Measurements from ENCODE around the gene SNTN.

The SNTN gene

GRCh38 chr3:63609834-63610233, 42.6 kb upstream of the SNTN start:
- no peak for TF ChIP-seq EZH2 (IDR thresholded peaks at IDR 0.05; ENCODE audit: borderline replicate concordance, low read depth, low read length, severe bottlenecking)
- TF ChIP-seq, protein P1, sequence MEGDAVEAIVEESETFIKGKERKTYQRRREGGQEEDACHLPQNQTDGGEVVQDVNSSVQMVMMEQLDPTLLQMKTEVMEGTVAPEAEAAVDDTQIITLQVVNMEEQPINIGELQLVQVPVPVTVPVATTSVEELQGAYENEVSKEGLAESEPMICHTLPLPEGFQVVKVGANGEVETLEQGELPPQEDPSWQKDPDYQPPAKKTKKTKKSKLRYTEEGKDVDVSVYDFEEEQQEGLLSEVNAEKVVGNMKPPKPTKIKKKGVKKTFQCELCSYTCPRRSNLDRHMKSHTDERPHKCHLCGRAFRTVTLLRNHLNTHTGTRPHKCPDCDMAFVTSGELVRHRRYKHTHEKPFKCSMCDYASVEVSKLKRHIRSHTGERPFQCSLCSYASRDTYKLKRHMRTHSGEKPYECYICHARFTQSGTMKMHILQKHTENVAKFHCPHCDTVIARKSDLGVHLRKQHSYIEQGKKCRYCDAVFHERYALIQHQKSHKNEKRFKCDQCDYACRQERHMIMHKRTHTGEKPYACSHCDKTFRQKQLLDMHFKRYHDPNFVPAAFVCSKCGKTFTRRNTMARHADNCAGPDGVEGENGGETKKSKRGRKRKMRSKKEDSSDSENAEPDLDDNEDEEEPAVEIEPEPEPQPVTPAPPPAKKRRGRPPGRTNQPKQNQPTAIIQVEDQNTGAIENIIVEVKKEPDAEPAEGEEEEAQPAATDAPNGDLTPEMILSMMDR (IDR thresholded peaks at IDR 0.05; ENCODE audit: borderline replicate concordance, extremely low read depth, low read length, poor library complexity, severe bottlenecking), result no peak

DNA sequence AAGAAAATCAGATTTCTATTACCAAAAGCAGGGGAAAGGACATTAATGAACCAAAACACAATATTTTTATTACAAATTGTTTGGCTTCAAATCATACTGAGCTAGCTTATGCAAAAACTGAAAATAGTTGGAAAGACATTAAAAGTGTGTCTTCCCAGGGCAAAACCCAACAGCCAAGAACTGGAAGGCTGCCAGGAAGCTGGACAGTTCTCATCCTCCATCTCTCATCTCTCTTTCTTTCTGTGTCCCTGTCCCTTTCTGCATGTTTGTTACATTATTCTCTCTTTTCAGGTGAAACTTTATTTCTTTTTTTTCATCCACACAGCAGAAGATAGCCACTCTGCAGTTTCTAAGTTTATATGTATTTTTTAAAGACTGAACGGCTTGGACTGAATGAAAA, 41.1 kb upstream of the SNTN start:
- Histone ChIP-seq H3K4me3 (ENCODE audit: low read depth in 1 of 2, low read length in 2 of 2) (no peak overlapping the region), H3K4me2 (ENCODE audit: insufficient read depth, low read length) (no peak overlapping the region), H3K9me3 (ENCODE audit: insufficient read depth, low read length, severe bottlenecking) (no peaks in the 10 kb centered on the region), H3K36me3 (ENCODE audit: insufficient read depth, low read length) (no peaks in the 10 kb centered on the region), H3K4me1 (ENCODE audit: insufficient read depth, low read length) (no peaks in the 10 kb centered on the region), H3K79me2 (ENCODE audit: insufficient read depth, low read length) (no peaks in the 10 kb centered on the region), H3K27ac (ENCODE audit: low read length) (no peak overlapping the region), H3K27me3 (ENCODE audit: insufficient read depth, low read length, poor library complexity) (no peaks in the 10 kb centered on the region), H2AFZ (ENCODE audit: low read depth, low read length) (no peak overlapping the region), H4K20me1 (ENCODE audit: insufficient read depth, low read length) (no peaks in the 10 kb centered on the region), H3K9ac (ENCODE audit: low read depth, low read length) (no peak overlapping the region)
- TF ChIP-seq, protein P1 (IDR thresholded peaks at IDR 0.05; ENCODE audit: borderline replicate concordance, extremely low read depth, low read length, poor library complexity, severe bottlenecking), result no peak
- no peak for TF ChIP-seq EZH2 (IDR thresholded peaks at IDR 0.05; ENCODE audit: borderline replicate concordance, low read depth, low read length, severe bottlenecking)
- no peak for ATAC-seq (ENCODE audit: insufficient read depth, low read depth)
- no peak for DNase-seq

More at GRCh38 chr3:63609834-63610233, 42.6 kb upstream of the SNTN start:
- Histone ChIP-seq H3K9me3 (ENCODE audit: insufficient read depth, low read length, severe bottlenecking) (no peaks in the 10 kb centered on the region), H4K20me1 (ENCODE audit: insufficient read depth, low read length) (no peaks in the 10 kb centered on the region), H3K79me2 (ENCODE audit: insufficient read depth, low read length) (no peaks in the 10 kb centered on the region), H3K36me3 (ENCODE audit: insufficient read depth, low read length) (no peaks in the 10 kb centered on the region), H2AFZ (ENCODE audit: low read depth, low read length) (no peak overlapping the region), H3K9ac (ENCODE audit: low read depth, low read length) (no peak overlapping the region), H3K4me1 (ENCODE audit: insufficient read depth, low read length) (no peaks in the 10 kb centered on the region), H3K4me2 (ENCODE audit: insufficient read depth, low read length) (no peak overlapping the region), H3K27ac (ENCODE audit: low read length) (no peak overlapping the region), H3K27me3 (ENCODE audit: insufficient read depth, low read length, poor library complexity) (no peaks in the 10 kb centered on the region), H3K4me3 (ENCODE audit: low read depth in 1 of 2, low read length in 2 of 2) (no peak overlapping the region)
- DNase-seq (no peak), ATAC-seq (ENCODE audit: insufficient read depth, low read depth) (no peak)

DNA sequence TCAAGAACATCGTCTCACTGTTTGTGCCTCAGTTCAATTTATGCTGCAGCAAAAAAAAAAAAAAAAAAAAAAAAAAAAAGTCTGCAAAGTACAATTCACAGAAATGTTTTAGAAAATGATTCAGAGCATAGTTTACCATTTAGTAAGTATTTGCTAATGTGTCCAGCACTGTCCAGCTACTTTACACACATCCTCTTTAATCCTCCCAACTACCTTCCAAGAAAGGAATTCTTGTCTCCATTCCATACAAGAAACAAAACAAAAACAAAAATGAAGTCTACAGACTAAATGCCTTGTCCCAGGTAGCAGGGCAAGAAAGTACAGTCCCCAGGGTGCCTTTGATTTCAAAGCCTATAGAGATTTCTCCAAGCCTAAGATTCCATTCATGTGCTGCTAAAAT, 38.9 kb upstream of the SNTN start:
- Histone ChIP-seq H3K4me3 (ENCODE audit: low read depth in 1 of 2, low read length in 2 of 2) (no peak overlapping the region), H3K27ac (ENCODE audit: low read length) (no peak overlapping the region), H3K79me2 (ENCODE audit: insufficient read depth, low read length) (no peaks in the 10 kb centered on the region), H3K4me1 (ENCODE audit: insufficient read depth, low read length) (no peaks in the 10 kb centered on the region), H3K9me3 (ENCODE audit: insufficient read depth, low read length, severe bottlenecking) (no peaks in the 10 kb centered on the region), H4K20me1 (ENCODE audit: insufficient read depth, low read length) (no peaks in the 10 kb centered on the region), H2AFZ (ENCODE audit: low read depth, low read length) (no peak overlapping the region), H3K9ac (ENCODE audit: low read depth, low read length) (no peak overlapping the region), H3K36me3 (ENCODE audit: insufficient read depth, low read length) (no peaks in the 10 kb centered on the region), H3K4me2 (ENCODE audit: insufficient read depth, low read length) (no peak overlapping the region), H3K27me3 (ENCODE audit: insufficient read depth, low read length, poor library complexity) (no peaks in the 10 kb centered on the region)
- ATAC-seq (ENCODE audit: insufficient read depth, low read depth) (no peak), DNase-seq (no peak)
- TF ChIP-seq EZH2 (IDR thresholded peaks at IDR 0.05; ENCODE audit: borderline replicate concordance, low read depth, low read length, severe bottlenecking), result no peak
- TF ChIP-seq, protein P1 (IDR thresholded peaks at IDR 0.05; ENCODE audit: borderline replicate concordance, extremely low read depth, low read length, poor library complexity, severe bottlenecking), result no peak

- Histone ChIP-seq H3K4me3 (ENCODE audit: low read depth in 1 of 2, low read length in 2 of 2) (no peak overlapping the region), H4K20me1 (ENCODE audit: insufficient read depth, low read length) (no peaks in the 10 kb centered on the region), H2AFZ (ENCODE audit: low read depth, low read length) (no peak overlapping the region), H3K4me2 (ENCODE audit: insufficient read depth, low read length) (no peak overlapping the region), H3K36me3 (ENCODE audit: insufficient read depth, low read length) (no peaks in the 10 kb centered on the region), H3K79me2 (ENCODE audit: insufficient read depth, low read length) (no peaks in the 10 kb centered on the region), H3K27me3 (ENCODE audit: insufficient read depth, low read length, poor library complexity) (no peaks in the 10 kb centered on the region), H3K9me3 (ENCODE audit: insufficient read depth, low read length, severe bottlenecking) (no peaks in the 10 kb centered on the region), H3K27ac (ENCODE audit: low read length) (no peak overlapping the region), H3K4me1 (ENCODE audit: insufficient read depth, low read length) (no peaks in the 10 kb centered on the region), H3K9ac (ENCODE audit: low read depth, low read length) (no peak overlapping the region)
- TF ChIP-seq, protein P1 (IDR thresholded peaks at IDR 0.05; ENCODE audit: borderline replicate concordance, extremely low read depth, low read length, poor library complexity, severe bottlenecking), result no peak
- no peak for TF ChIP-seq EZH2 (IDR thresholded peaks at IDR 0.05; ENCODE audit: borderline replicate concordance, low read depth, low read length, severe bottlenecking)
- no peak for DNase-seq
- no peak for ATAC-seq (ENCODE audit: insufficient read depth, low read depth)
Measured at GRCh38 chr3:63617391-63617790, 35.1 kb upstream of the SNTN start.
